Hepatic stellate cell (primary cell): ENCODE measurements around the gene PYROXD2.

Experiments
- DNase-seq: peaks from one replicate; pipeline ENCODE4 v3.0.0; 2011; ENCODE audit warnings: low spot score

The PYROXD2 gene

DNA sequence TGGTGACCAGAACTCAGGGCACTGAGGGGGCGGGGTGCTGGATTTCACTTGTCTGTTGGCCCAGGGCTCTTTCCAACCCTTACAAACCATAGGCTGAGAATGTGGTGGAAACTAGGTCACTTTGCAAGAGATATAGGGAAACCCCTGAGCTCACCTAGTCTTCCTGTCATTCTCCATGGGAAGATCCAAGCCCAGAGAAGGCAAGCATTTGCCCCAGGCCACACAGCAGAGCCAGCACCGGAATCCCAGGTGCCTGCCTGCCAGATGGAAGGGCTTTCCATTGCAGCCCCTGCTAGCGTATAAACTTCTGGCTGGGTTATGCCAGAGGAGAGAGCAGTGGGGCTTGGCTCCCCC, 427 bp downstream of the PYROXD2 start:
- DNase-seq = no peak

DNA sequence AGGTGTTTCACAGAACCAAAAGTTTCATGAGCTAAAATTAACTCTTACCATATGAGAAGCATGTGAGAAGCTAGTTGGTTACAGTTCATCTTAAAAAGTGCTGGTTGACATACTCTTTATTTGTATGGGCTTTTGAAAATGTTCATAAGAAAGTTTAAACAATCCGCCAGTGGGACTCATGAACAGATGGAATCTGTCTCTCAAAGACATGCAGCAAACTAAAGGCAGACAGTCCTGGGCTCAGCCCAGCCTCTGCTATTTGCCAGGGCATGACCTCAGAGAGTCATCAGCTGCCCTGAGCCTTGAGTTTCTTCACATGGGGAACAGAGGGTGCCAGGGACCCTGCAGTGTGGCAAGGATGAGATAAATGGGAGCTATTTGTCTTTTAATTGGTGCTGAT, 3.2 kb downstream of the PYROXD2 start:
- DNase-seq = peak; percentile 72

DNA sequence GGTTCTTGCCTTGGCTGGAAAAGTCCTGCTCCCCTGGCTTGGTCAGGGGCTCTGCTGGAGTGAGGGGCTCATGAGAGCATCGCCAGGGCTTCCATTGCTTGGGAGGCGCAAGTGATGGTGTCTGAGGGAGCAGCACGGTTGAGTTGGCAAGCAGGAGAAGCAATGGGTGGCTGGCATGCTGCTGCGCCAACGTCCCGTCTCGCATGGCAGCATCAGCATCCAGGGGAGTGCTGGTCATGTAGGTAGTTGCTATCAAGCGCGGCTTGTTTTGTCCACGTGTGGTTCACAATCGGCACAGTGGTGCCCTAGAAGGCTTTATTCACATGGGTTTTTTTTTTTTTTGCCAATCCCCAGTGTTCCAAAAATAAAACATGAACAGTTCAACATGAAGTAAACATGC, 3.8 kb downstream of the PYROXD2 start:
- DNase-seq = no peak

DNA sequence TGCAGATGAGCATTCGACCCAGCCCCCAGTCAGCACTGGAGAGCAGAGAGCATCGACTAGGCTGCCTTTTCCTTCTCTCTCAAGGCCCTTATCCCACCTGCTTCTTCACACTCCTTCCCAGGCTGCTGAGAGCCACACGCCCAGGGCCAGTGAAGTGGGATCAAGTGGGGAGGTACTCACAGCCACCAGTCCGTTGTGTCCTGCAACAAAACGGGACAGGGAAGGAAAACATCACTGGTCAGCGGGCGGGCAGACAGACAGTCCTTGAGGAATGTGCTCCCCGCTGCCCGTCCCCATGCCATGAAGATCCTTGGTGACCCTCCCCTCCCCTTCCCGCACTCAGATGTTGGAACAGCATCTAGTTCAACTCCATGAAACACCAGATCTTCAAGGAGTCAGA, 4.2 kb downstream of the PYROXD2 start:
- no peak for DNase-seq

DNA sequence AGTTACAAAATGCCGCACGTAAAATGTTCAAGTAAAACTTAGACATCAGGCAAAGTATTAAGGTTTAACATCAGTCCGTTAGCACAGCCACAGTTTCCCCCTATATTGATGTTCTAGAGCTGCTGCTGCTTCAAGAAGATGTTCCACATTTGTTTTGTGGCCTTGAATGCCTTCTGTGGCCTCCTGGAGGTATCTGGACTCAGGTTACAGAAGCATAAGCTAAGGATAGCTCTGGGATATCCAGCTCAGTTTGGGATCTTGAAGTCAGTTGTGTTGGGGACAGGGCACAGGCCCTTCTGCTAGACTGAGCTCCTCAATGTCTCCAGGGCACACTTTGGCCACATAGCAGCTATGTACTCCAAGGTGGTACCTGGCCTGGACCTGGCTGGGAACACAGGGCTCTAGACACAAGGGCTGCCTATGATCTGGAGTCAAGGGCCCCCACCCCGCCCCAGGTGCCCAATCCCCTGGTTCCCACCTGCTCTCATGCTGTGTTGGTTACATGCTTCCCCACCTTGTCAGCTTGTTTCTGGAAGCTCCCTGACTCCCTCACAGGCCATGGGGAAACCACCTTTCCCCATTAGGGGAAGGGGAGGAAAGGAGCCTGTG, 4.7 kb downstream of the PYROXD2 start:
- no peak for DNase-seq

DNA sequence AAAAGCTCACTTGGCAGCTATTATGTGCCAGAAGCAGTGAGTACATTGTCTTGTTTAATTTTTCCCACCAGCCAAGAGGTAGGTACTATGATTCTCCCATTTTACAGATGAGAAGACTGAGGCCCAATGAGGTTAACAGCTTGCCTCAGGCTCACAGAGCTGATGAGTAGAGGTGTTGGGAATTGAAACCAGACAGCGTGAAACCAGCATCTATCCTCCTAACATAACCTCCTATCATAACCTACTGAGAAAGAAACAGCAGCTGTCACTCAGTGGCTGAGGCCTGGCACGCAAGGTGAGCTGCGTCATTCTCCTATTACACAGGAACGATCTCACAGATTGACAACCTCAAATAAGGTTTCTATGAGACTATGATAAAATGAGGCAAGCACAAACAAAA, 6.2 kb downstream of the PYROXD2 start:
- no peak for DNase-seq

DNA sequence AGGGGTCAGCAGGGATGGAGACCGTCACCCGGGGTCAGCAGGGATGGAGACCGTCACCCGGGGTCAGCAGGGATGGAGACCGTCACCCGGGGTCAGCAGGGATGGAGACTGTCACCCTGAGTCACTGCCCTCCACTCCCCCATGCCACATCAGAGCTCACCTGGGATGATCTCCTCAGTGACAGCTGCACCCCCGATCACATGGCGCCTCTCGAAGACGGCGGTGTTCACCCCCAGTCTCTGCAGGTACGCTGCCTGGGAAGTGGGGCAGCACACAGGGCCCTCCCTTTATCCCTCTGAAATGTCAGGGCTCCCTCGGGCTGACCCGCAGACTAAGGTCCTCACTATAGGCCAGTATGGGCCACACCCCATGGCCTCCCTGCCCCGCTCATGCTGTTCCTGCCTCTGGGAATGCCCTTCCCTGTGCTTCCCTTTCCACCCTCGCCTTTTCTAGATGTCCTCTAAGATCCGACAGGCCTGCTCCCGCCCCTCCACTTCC, 7.2 kb downstream of the PYROXD2 start:
- DNase-seq = no peak

DNA sequence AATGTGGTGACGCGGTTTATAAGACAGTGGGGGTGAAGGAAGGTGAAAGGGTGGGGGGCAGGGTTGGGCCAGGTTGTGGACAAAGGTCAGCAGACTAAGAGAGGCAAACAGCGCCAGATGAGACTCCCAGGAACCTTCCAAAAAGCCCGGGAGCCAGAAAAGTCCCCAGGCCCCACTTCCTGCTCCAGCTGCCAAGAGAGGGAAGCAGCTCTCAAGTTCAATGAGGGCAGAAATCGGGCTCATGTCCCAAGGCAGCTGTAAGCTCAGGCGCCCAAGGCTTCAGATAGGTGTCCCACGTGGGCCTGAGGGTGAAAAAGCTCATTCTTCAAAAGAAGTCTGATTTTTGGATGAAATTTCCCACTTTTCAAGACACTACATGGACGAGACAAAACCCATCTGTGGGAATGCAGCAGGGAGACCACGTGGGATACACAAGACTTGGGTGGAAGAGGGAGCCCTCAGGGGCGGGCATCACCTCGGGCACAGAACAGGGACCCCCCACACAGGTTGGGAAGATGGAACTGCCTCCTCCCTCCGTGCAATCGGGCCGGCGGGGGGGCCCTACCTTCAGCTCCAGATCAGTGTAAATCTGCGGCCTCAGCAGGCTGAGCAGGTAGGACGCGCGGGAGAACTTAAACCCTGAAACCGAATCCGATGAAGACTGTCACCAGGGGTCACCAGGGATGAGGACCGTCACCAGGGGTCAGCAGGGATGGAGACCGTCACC, 7.8 kb downstream of the PYROXD2 start:
- DNase-seq = no peak

DNA sequence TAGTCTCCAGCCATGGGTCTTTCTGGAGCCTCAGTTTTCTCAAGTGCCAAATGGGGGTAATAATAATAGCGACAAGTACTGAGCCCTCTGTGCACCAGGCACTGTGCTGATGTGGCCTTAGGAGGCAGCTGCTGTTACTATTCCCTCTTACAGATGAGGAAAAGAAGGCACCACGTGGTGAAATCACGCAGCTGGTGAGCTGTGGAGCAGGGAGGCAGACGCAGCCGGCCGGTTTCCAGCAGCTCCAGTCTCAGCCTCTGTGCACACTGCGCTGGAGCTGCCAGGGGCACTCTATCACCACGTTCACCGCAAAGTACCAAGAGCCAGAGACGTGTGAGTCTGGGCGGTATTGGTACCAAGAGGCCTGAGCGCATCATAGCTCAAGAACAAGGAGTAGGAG, 9.6 kb downstream of the PYROXD2 start:
- no peak for DNase-seq

DNA sequence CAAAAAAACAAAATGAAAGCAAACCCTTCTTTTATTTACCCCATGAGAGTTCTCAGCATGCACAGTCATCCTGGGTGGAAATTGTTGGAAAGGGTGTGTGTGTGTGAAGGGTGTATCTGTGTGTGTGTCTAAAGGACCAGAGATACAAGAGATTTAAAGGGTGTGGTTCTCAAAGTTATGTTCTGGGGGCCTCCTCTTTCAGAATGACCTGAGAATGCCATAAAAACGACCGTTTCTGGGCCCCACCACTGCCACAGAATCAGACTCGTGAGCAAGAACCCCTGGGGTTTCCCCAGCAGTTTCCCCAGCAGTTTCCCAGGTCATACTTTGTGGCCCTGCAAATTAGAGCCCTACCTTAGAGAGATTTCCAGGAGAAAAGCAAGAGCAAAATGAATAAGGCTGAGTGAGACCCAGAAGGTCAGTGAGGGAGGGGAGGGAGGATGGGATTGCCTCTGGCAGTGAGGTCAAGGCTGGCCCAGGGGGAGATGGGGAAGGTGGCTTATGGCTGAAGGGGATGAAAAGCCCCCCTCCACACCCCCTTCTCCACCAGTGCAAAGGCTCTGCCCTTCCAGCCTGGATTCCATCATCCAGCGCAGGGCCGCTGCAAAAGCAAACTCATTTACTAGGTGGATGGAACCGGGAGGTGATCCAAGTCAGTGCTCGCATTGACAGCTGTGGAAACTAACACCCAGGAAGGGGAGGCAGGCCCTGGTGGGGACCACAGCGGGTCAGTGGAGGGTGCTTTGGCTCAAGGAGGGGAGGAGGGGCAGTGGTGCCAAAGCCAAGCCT, 10.2 kb downstream of the PYROXD2 start:
- peak; percentile 63 for DNase-seq

DNA sequence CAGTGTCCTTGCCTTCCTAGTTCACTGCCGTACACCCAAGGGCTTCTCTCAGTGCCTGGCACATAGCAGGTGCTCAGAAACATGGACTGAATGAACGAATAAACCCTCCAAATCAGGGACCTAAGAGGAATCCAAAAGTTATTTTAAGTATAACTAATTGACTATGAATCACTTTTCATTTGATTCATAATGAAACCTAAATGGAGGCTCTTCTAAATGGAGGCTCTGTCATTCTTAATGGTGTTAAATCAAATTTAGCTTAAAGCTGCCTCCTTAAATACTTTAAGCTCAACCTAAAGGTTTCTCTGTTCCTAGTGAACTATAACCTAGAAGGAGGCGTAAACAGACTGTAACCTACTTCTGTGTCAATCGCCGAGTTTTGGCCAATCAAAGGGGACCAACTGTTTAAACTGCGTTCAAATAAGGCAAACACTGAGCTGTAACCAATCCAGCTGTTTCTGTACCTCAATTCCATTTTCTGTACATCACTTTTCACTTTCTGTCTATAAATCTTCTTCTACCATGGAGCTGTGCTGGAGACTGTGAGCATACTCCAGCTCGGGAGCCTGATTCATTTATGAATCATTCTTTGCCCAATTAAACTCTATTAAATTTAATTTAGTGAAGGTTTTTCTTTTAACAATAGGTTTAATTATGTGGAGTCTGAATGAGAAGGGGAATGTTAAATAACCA, 11.0 kb downstream of the PYROXD2 start:
- DNase-seq = peak; percentile 53

DNA sequence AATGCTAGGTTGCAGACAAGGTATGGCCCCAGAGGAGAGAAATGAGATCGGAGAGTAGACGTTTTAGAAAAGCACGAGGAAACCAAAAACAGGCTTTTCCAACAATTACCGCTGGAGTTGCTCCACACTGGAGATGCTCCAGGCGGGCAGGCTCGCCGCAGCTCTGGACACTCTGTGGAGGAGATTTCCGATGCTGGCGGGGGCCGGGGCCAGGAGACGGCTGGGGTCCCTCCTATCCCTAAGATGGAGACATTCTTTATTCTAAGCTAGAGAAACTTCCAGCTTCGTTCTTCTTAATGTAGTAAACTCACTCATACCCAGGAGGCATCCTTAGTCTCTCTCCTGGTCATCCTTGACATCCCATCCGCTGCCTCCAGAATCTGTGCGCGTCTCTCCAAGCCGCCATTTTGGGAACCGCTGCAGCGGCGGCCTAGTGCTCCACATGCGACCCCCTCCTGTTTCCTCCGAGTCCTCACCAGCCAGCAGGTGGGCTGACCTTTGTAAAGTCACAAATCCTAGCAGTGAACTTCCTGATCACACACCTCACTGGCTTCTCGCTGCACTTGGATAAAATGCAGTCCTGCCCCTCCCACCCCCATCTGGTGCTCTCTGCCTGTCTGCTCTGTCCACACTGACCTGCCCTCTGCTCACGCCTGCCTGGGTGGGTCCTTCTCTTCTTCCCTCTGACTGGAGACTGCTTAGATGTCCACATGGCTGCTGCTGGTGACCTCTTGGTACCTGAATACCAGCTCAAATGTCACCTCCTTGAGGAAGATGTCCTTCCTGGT, 11.9 kb downstream of the PYROXD2 start:
- DNase-seq = no peak

DNA sequence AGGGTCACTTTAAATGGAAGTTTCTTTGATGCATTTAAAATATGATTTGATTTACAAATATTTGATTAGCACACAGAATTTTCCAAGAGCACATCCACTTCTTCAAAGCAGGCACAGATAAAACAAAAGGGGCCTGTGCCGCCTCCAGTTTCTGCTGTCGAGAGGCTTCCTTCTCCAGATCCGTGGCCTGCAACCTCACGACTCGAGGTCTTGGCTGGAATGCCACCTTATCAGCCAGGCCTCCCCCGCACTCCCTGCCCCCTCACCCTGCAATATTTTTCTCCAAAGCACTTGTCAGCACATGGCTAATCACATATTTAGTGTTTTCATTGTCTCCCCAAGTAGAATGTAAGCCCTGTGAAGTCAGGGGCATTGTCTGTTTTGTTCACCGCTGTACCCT, 12.5 kb downstream of the PYROXD2 start:
- DNase-seq = no peak

DNA sequence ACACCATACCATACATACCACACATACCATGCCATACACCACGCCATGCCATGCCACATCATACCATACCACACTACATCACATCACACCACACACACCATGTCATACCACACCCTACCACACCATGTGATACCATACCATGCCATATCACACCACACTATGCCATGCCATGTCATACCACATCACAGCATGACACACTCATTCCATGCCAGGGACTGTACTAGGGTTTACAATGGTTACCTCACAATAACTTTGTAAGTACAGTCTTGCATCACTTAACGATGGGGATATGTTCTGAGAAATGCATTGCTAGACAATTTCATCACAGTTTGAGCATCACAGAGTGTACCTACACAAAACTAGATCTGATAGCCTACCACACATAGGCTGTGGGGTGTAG, 14.5 kb downstream of the PYROXD2 start:
- no peak for DNase-seq

DNA sequence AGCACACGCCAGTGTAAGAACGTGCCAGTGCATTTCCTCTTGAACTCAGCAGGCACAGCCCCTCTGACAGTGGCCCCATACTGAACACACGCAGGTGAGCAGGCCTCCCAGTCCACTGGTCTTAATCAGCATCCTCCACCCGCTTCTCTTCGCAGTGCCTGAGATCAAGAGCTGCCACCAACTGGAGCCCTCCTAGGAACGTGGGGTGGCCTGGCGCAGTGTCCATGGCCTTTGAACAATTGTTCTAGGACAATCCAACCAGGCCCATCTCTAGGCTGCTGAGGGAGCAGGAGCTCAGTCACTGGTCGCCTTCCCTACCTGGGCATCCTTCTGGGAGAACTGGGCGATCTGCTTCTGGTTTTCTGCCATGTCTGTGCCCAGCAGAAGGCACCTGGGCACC, 15.2 kb downstream of the PYROXD2 start:
- no peak for DNase-seq

DNA sequence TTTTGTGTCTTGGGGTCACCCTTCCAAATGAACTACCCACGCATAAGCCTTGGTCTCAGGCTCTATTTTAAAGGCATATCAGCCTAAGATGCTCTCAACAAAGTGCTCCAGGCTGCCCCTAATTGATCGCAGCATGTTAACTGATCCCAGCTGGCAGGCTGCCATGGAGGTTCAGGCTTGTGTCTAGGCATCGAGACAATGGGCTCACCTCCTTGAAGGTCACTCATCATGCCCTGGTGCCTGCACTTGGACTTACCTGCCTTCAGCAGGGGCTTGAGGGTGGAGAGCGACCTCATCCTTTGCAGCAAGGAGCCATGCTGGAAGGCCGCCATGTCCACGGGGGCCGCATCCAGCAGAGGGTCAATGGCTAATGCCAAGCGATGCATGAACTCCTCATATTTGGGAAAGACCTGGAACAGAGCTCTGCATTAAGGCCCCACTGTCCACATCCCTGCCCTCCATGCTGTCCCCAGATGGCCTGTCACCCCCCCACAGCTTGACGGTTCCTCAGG, 17.8 kb downstream of the PYROXD2 start:
- DNase-seq = no peak

DNA sequence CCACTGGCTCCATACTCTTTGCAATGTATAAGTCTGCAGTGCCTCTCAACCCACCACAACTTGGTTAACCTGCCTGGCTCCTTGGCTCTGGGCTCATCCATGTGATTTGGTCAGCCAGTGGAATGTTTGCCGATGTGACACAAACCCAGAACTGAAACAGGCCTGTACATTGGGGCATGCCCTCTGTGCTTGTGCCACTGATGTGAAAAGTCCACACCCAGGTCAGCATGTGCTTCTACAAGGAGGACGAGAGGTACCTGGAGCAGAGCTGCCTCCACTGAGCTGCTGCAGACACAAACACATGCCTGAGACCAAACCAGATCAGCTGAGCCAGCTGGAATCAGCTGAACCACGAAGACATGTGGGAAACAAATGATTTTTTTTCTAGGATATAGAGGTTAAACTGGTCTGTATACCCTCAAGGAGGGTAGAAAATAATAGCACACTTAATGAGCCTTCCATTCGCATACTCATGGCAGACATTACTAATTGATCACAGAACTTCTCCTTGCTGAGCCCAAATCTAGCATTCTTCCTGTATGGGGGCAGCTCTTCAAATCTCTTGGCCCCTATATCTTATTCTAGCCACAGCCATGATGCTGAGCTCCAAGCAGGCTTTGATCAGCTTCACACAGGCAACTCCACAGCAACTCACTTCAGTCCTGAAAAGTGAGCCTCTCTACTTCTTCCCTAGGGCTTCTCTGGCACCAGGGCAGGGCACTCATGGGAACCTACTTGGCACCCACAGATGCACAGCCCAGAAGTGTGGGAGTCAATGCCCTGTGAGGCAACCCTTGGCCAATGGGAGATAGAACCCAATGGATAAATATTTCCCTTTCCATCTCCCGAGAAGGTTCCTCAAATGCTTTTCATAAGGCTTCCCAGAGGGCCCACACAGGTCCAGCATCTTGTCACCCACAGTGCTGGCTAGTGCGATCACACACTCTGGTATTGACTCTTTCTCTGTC, 18.6 kb downstream of the PYROXD2 start:
- no peak for DNase-seq

DNA sequence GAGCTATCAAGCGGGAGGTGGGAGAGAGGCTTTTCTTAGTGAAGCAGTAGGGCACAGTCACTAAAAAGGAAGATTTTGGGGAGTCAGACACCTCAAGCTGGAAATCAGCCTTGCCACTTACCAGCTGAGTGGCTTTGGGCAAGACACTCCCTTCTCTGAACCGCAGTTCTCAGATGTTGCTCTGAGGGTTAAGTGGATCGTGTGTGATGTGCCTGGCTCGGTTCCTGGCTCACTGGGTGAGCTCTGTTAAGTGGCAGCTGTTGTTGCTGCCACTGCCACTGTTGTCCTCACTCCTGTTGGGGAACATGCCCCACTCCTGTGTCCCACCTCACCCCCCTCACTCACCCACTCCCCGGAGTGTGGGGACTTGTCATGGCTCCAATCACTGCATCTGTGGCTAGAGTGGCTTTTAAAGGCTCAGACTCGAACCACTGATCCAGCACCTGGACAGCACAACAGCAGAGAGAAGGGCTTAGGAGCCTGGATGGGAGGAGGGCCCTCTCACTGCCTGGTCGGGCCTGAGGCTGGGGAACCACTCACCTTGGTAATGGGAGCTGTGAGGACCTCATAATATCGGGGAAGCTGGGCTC, 20.0 kb downstream of the PYROXD2 start:
- no peak for DNase-seq

DNA sequence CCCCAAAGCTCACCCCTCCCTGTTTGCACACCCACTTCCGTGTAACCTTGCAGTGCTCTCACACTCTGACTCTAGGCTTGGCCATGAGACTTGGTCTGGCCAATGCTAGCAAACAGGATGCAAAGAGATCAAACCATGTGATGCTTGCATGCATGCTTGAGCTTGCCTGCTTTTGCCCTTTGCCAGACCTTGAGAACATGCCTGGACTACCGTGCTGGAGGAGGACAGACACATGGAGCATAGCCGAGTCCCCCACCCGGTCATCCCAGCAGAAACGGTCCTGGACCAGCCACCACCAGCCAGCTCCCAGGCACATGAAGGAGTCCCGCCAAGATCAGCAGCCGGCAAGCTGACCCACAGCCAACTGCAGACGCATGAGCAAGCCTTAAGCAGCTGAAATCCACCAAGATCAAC, 23.4 kb downstream of the PYROXD2 start:
- no peak for DNase-seq

DNA sequence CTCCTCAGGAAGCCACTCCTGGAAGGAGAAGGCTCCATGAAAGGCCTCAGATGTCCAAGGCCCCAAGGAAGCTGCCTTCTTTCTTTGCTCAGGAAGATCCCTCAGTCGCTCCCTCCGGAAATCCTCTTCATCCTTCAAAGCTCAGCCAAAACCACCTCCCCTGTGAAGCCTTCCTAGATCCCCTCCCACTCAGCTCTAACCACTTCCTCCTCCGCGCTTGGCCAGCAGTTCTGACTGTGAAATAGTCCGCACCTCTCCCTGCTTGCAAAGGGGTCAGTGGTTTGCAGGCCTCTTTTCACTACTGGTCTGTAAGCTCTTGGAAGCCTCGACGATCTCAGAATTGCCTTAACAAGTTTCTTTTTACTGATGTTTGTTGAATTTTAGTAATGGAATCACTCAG, 23.9 kb downstream of the PYROXD2 start:
- DNase-seq = no peak
